GM18520 (cell line): ENCODE data around the gene FUT8.
A peak's percentile ranks its signal among the peaks of the same experiment; 100 is the strongest.
"Not testable (repeated sequence)": the region's sequence is repeated elsewhere in the genome, so short reads cannot be mapped to it uniquely, and the experiment has no call there.

Source experiments
- ATAC-seq: cut with Tn5 transposase; IDR thresholded peaks from one replicate; pipeline ENCODE4 v1.9.1; 2021; ENCODE audit not compliant: unreplicated experiment

Gene FUT8

GRCh38 chr14:65703521-65703920, 291.0 kb downstream of the FUT8 start:
- no peak for ATAC-seq

GRCh38 chr14:65703996-65704395, 291.5 kb downstream of the FUT8 start:
- no peak for ATAC-seq

GRCh38 chr14:65704437-65704836, 291.9 kb downstream of the FUT8 start:
- ATAC-seq: no peak

- ATAC-seq: peak; percentile 86
Measured at GRCh38 chr14:65704850-65705249, 292.3 kb downstream of the FUT8 start.

- ATAC-seq: no peak
Measured at GRCh38 chr14:65709576-65709975, 297.0 kb downstream of the FUT8 start.

GRCh38 chr14:65716813-65717212, 304.3 kb downstream of the FUT8 start:
- ATAC-seq: not testable (repeated sequence)

- ATAC-seq: not testable (repeated sequence)
Measured at GRCh38 chr14:65717384-65717915, 304.9 kb downstream of the FUT8 start.

GRCh38 chr14:65718629-65719028, 306.1 kb downstream of the FUT8 start:
- ATAC-seq: no peak

- ATAC-seq: no peak
Measured at GRCh38 chr14:65720171-65720570, 307.6 kb downstream of the FUT8 start.

- ATAC-seq: no peak
Measured at GRCh38 chr14:65720743-65721142, 308.2 kb downstream of the FUT8 start.

GRCh38 chr14:65723348-65723747, 310.8 kb downstream of the FUT8 start:
- no peak for ATAC-seq

GRCh38 chr14:65728604-65729003, 316.1 kb downstream of the FUT8 start:
- no peak for ATAC-seq

GRCh38 chr14:65729566-65729965, 317.0 kb downstream of the FUT8 start:
- no peak for ATAC-seq

GRCh38 chr14:65731933-65732506, 319.5 kb downstream of the FUT8 start:
- ATAC-seq: peak; percentile 98

- ATAC-seq: no peak
Measured at GRCh38 chr14:65738339-65738738, 325.8 kb downstream of the FUT8 start.

- no peak for ATAC-seq
Measured at GRCh38 chr14:65745396-65746190, 333.1 kb downstream of the FUT8 start.

GRCh38 chr14:65748796-65749195, 336.3 kb downstream of the FUT8 start:
- ATAC-seq: no peak

- ATAC-seq: no peak
Measured at GRCh38 chr14:65749287-65749686, 336.8 kb downstream of the FUT8 start.

- no peak for ATAC-seq
Measured at GRCh38 chr14:65750906-65751305, 338.4 kb downstream of the FUT8 start.

GRCh38 chr14:65751510-65751909, 339.0 kb downstream of the FUT8 start:
- no peak for ATAC-seq

- ATAC-seq: no peak
Measured at GRCh38 chr14:65753061-65753460, 340.5 kb downstream of the FUT8 start.

GRCh38 chr14:65755331-65755730, 342.8 kb downstream of the FUT8 start:
- no peak for ATAC-seq
